Measurements from ENCODE around the gene UBE3A.

- TF ChIP-seq, protein P1, sequence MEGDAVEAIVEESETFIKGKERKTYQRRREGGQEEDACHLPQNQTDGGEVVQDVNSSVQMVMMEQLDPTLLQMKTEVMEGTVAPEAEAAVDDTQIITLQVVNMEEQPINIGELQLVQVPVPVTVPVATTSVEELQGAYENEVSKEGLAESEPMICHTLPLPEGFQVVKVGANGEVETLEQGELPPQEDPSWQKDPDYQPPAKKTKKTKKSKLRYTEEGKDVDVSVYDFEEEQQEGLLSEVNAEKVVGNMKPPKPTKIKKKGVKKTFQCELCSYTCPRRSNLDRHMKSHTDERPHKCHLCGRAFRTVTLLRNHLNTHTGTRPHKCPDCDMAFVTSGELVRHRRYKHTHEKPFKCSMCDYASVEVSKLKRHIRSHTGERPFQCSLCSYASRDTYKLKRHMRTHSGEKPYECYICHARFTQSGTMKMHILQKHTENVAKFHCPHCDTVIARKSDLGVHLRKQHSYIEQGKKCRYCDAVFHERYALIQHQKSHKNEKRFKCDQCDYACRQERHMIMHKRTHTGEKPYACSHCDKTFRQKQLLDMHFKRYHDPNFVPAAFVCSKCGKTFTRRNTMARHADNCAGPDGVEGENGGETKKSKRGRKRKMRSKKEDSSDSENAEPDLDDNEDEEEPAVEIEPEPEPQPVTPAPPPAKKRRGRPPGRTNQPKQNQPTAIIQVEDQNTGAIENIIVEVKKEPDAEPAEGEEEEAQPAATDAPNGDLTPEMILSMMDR (conservative IDR thresholded peaks at IDR 0.05 in 1 of 2, IDR thresholded peaks at IDR 0.05 in 1 of 2; ENCODE audit: extremely low read depth in 1 of 2, insufficient read depth in 1 of 2, low read depth in 1 of 2, low read length in 2 of 2) = no peak
- TF ChIP-seq EZH2 (IDR thresholded peaks at IDR 0.05; ENCODE audit: borderline replicate concordance, low read length) = no peak
Observed at GRCh38 chr15:25441111-25441510, 2.3 kb upstream of the UBE3A start.

Data from mammary epithelial cell (primary cell).